ENCODE data around the gene MS4A10. TPM values are rescaled to one million over a fixed set of nuclear protein-coding genes. Genes with fewer than 3 reads are reported as not detected.

The MS4A10 gene
- total and polyA plus RNA-seq, 9 donors = 0.36 TPM; not detected in 8

- 13 to 25% (median 14%) methylated on average over 15 of the region's 15 CpGs for whole genome bisulfite sequencing, 3 donors
- H3K27me3 ChIP-seq = no peaks in the 10 kb centered on the region
- TF ChIP-seq EP300 (IDR thresholded peaks at IDR 0.05) (no peak), POLR2A (IDR thresholded peaks at IDR 0.05) (no peak), CTCF (IDR thresholded peaks at IDR 0.05) (no peak)
- H3K4me3 ChIP-seq = no peak overlapping the region
- intact Hi-C loops (cut with DNase I) = loop anchor here in 1 of 4 donors (10.0 kb wide), 1 partner anchor 108 kb away; no protein-coding TSS in a partner anchor
- H3K27ac ChIP-seq = no peak overlapping the region
- peak; percentile 69 to 90 (median 82) for DNase-seq
- no peaks in the 10 kb centered on the region for H3K36me3 ChIP-seq
- H3K4me1 ChIP-seq (ENCODE audit: insufficient read depth) = peaks cover 6% of the 10 kb centered on the region
- H3K9me3 ChIP-seq = no peaks in the 10 kb centered on the region
Measured at GRCh38 chr11:60786811-60787567, 1.9 kb downstream of the MS4A10 start.

- no peak for DNase-seq
- Histone ChIP-seq H3K36me3 (no peaks in the 10 kb centered on the region), H3K27ac (no peak overlapping the region), H3K4me3 (no peak overlapping the region), H3K27me3 (no peaks in the 10 kb centered on the region), H3K4me1 (ENCODE audit: insufficient read depth) (peaks cover 6% of the 10 kb centered on the region), H3K9me3 (no peaks in the 10 kb centered on the region)
- TF ChIP-seq CTCF (IDR thresholded peaks at IDR 0.05) (no peak), POLR2A (IDR thresholded peaks at IDR 0.05) (no peak), EP300 (IDR thresholded peaks at IDR 0.05) (no peak)
- WGBS, 3 donors = 78 to 83% (median 82%) methylated on average over 7 of the region's 7 CpGs
- intact Hi-C loops (cut with DNase I) = loop anchor here in 1 of 4 donors (10.0 kb wide), 1 partner anchor 106 kb away; no protein-coding TSS in a partner anchor
Measured at GRCh38 chr11:60788401-60789125, 3.4 kb downstream of the MS4A10 start.

GRCh38 chr11:60790726-60791125 lies 5.6 kb downstream of the MS4A10 start:
- H3K27me3 ChIP-seq = no peaks in the 10 kb centered on the region
- TF ChIP-seq CTCF (IDR thresholded peaks at IDR 0.05) (no peak), POLR2A (IDR thresholded peaks at IDR 0.05) (no peak), EP300 (IDR thresholded peaks at IDR 0.05) (no peak)
- intact Hi-C loops (cut with DNase I) = no loop called here
- WGBS, 3 donors = 92 to 96% (median 94%) methylated on average over 3 of the region's 3 CpGs
- H3K27ac ChIP-seq = no peak overlapping the region
- H3K9me3 ChIP-seq = no peaks in the 10 kb centered on the region
- no peak for DNase-seq
- no peaks in the 10 kb centered on the region for H3K36me3 ChIP-seq
- peaks cover 6% of the 10 kb centered on the region for H3K4me1 ChIP-seq (ENCODE audit: insufficient read depth)
- H3K4me3 ChIP-seq = no peak overlapping the region

GRCh38 chr11:60791153-60791933 lies 6.2 kb downstream of the MS4A10 start:
- 82 to 91% (median 90%) methylated on average over 4 of the region's 4 CpGs for WGBS, 3 donors
- Histone ChIP-seq H3K4me3 (no peak overlapping the region), H3K27me3 (no peaks in the 10 kb centered on the region), H3K27ac (no peak overlapping the region), H3K36me3 (no peaks in the 10 kb centered on the region), H3K4me1 (ENCODE audit: insufficient read depth) (peaks cover 6% of the 10 kb centered on the region), H3K9me3 (no peaks in the 10 kb centered on the region)
- intact Hi-C loops (cut with DNase I) = no loop called here
- TF ChIP-seq POLR2A (IDR thresholded peaks at IDR 0.05) = no peak
- TF ChIP-seq EP300 (IDR thresholded peaks at IDR 0.05) = no peak
- TF ChIP-seq CTCF (IDR thresholded peaks at IDR 0.05) = no peak
- DNase-seq = no peak
